GM13977 (cell line): Measurements from ENCODE around the gene IDE.
"Not testable (repeated sequence)": the region's sequence is repeated elsewhere in the genome, so short reads cannot be mapped to it uniquely, and the experiment has no call there.

ENCODE experiments used
- DNase-seq: peaks from one replicate; pipeline ENCODE4 v3.0.0; 2012; ENCODE audit warnings: low spot score
- in situ Hi-C: fragments of 300-500 bp; cut with MboI; formaldehyde crosslinking; loops from one replicate; pipeline ENCODE4 v1.12.0; 2022; ENCODE audit warnings: low sequenced_read_pairs, low pct_unique_long_range_greater_than_20kb, mixed read lengths, inconsistent platforms; ENCODE audit not compliant: unreplicated experiment
- TF ChIP-seq, protein P1 (sequence below): IDR thresholded peaks from 2 replicates; pipeline ENCODE4 v1.5.1; 2012; ENCODE audit warnings: mild to moderate bottlenecking, control low read depth; ENCODE audit not compliant: insufficient read depth; ENCODE audit errors: extremely low read depth, missing control alignments

IDE gene

DNA sequence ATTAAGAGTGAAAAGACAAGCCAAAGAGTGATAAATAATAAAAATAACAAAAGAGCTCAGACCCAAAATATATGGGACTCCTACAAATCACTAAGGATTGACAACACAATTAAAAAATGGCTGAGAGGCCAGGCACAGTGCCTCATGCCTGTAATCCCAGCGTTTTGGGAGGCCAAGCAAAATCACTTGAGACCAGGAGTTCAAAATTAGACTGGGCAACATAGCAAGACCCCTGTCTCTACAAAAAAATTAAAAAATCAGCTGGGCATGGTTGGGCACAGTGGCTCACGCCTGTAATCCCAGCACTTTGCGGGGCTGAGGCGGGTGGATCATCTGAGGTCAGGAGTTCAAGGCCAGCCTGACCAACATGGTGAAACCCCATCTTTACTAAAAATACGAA lies 137.3 kb downstream of the IDE start:
- in situ Hi-C loops = loop anchor here (10.0 kb wide), 1 partner anchor 352 kb away; no protein-coding TSS in a partner anchor
- no peak for DNase-seq
- TF ChIP-seq, protein P1, sequence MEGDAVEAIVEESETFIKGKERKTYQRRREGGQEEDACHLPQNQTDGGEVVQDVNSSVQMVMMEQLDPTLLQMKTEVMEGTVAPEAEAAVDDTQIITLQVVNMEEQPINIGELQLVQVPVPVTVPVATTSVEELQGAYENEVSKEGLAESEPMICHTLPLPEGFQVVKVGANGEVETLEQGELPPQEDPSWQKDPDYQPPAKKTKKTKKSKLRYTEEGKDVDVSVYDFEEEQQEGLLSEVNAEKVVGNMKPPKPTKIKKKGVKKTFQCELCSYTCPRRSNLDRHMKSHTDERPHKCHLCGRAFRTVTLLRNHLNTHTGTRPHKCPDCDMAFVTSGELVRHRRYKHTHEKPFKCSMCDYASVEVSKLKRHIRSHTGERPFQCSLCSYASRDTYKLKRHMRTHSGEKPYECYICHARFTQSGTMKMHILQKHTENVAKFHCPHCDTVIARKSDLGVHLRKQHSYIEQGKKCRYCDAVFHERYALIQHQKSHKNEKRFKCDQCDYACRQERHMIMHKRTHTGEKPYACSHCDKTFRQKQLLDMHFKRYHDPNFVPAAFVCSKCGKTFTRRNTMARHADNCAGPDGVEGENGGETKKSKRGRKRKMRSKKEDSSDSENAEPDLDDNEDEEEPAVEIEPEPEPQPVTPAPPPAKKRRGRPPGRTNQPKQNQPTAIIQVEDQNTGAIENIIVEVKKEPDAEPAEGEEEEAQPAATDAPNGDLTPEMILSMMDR = no peak

DNA sequence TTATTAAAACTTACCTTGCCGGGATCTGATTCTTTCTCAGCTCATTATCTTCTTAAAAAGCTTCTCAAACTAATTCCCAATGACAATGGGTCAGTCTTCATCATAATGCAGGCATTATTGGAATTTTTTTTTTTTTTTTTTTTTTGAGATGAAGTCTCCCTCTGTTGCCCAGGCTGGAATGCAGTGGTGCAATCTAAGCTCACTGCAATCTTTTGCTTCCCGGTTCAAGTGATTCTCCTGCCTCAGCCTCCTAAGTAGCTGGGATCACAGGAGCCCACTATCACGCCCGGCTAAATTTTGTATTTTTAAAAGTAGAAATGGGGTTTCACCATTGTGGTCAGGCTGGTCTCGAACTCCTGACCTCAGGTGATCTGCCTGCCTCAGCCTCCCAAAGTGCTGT lies 137.8 kb downstream of the IDE start:
- in situ Hi-C loops = loop anchor here (10.0 kb wide), 1 partner anchor 351 kb away; no protein-coding TSS in a partner anchor
- not testable (repeated sequence) for DNase-seq

DNA sequence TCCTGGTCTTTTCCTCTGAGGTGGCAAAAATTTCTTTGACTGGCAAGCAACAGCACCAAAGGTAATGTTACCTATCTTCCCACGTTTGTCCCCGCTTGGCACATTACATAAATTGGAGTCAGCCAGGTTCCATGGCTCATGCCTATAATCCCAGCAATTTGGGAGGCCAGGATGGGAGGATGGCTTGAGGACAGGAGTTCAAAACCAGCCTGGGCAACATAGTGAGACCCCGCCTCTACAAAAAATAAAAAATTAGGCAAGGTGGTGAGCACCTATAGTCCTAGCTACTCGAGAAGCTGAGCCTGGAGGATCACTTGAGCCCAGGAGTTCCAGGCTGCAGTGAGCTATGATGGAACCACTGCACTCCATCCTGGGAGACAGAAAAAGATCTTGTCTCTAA lies 139.5 kb downstream of the IDE start:
- no peak for DNase-seq
- TF ChIP-seq, protein P1 = no peak
- in situ Hi-C loops = loop anchor here (10.0 kb wide), 1 partner anchor 350 kb away; no protein-coding TSS in a partner anchor

DNA sequence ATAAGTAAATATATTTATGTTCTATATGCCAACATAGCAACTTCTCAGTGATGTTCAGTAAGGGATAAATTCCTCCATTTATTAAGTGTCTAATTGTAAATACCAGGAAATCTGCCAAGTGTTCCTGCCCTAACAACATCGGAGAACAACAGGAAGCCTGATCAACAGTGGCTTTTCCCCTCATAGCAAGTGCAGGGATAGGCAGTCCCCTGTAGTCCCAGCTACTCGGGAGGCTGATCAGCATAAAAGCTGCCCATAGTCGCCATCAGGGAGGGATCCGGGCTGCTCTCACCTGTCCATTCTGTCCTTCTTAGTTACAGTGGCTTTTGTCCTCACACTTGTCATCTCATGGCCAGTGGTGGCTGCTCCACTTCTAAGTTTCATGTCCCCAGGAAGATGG lies 141.3 kb downstream of the IDE start:
- in situ Hi-C loops = loop anchor here (10.0 kb wide), 1 partner anchor 348 kb away; no protein-coding TSS in a partner anchor
- no peak for DNase-seq
- TF ChIP-seq, protein P1 = no peak

DNA sequence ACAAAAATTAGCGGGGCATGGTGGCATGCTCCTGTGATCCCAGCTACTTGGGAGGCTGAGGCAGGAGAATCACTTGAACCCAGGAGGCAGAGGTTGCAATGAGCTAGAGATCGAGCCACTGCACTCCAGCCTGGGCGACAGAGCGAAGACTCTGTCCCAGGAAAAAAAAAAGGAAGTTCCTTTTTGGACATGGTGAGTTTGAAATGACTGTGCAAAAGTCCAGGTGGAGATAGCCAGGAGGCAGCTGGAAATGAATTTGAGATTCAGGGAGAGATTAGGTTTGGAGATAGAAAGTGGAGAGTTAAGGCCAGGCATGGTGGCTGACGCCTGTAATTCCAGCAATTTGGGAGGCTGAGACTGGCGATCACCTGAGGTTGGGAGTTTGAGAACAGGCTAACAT lies 143.8 kb downstream of the IDE start:
- DNase-seq = no peak
- in situ Hi-C loops = loop anchor here (10.0 kb wide), 1 partner anchor 345 kb away; no protein-coding TSS in a partner anchor
- TF ChIP-seq, protein P1 = no peak

DNA sequence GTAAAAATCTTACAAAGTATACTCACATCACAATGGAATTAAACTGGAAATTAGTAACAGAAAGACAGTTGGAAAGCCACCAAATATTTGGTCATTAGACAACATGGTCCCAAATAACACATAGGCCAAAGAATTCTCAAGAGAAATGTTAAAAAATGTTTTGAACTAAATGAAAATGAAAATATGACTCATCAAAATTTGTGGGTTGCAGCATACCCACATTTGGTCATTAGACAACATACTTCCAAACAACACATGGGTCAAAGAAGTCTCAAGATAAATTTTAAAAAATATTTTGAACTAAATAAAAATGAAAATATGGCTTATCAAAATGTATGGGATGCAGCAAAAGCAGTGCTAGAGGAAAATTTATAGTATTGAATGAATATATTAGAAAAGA lies 152.3 kb downstream of the IDE start:
- TF ChIP-seq, protein P1 = no peak
- no peak for DNase-seq
- in situ Hi-C loops = no loop called here

DNA sequence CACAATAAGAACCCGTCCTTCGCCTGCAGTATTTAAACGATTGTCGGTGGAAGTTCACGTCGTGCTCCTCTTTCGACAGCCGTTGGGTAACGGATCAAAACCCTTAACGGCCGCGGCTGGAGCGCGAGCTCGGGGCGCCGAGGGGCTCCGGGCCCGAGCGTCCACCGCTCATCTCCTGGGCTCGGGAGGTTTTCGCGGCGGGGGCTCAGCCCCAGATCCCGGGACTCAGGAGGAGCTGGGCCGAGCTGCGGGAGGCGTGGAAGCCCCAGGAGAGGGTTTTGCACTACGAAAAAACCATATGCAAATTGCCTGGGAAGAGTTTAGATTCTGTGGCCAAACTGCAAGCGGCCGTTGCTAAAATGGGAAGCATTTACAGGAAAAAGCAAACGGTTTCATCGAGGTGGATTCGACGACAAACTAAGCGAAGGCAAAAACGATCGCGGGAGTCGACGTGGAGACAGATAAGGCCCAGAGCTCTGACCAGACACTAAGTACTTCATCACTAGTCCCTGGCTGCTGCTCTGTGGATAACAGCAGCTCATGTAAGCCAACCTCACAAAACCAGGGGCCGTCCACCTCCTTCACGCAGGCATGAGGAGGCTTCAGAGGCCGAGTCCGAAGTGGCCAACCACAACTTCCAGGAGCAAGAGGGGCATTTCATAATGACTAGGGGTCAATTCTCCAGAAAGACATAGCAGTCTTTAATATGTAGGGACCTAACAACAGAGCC lies 153.2 kb downstream of the IDE start:
- DNase-seq = no peak
- in situ Hi-C loops = no loop called here
- TF ChIP-seq, protein P1 = no peak
